Nephron progenitor cell (in vitro differentiated cells): ENCODE data around the gene GPR141.
"Not testable (repeated sequence)": the region's sequence is repeated elsewhere in the genome, so short reads cannot be mapped to it uniquely, and the experiment has no call there.

Experiments used
- DNase-seq: peaks from one replicate; pipeline ENCODE4 v3.0.0; 2021
- H3K27ac Mint-ChIP-seq: 2 replicates; pipeline ENCODE4 v1.8.0; 2021; ENCODE audit warnings: mild to moderate bottlenecking, moderate library complexity, mixed read lengths
- H3K27me3 Mint-ChIP-seq: 2 replicates; pipeline ENCODE4 v1.8.0; 2021; ENCODE audit warnings: mild to moderate bottlenecking, low read depth, mixed read lengths; ENCODE audit not compliant: poor library complexity
- H3K36me3 Mint-ChIP-seq: 2 replicates; pipeline ENCODE4 v1.8.0; 2021; ENCODE audit warnings: low read depth, mixed read lengths
- H3K4me1 Mint-ChIP-seq: 2 replicates; pipeline ENCODE4 v1.8.0; 2021; ENCODE audit warnings: mixed read lengths
- H3K4me3 Mint-ChIP-seq: 2 replicates; pipeline ENCODE4 v1.8.0; 2021; ENCODE audit warnings: mild to moderate bottlenecking, moderate library complexity, mixed read lengths
- H3K9me3 Mint-ChIP-seq: 2 replicates; pipeline ENCODE4 v1.8.0; 2021; ENCODE audit warnings: mild to moderate bottlenecking, moderate library complexity, mixed read lengths
- CTCF ChIP-seq: fragments of 200-600 bp; sonication (generic); IDR thresholded peaks from 2 replicates; pipeline ENCODE4 v1.5.0; 2021; ENCODE audit warnings: antibody characterized with exemption

The GPR141 gene

DNA sequence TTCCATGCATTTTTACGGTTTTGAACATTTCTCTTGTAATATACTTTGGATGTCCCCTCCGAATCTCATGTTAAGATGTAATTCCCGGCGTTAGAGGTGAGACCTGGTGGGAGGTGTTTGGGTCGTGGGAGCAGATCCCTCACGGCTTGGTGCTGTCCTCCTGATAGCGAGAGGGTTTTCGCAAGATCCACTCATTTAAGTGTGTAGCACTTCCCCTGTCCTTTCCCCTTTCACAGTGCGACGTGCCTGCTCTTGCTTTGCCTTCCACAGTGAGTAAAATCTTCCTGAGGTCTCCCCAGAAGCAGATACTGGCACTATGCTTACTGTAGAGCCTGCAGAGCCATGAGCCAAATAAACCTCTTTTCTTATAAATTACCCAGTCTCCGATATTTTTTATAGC is 6.6 kb downstream of the GPR141 start:
- DNase-seq = no peak
- H3K27ac Mint-ChIP-seq = no peak overlapping the region
- peaks cover 3% of the 10 kb centered on the region for H3K27me3 Mint-ChIP-seq
- TF ChIP-seq CTCF = no peak
- no peak overlapping the region for H3K4me3 Mint-ChIP-seq
- peaks cover 15% of the 10 kb centered on the region for H3K4me1 Mint-ChIP-seq
- H3K9me3 Mint-ChIP-seq = peaks cover 8% of the 10 kb centered on the region
- H3K36me3 Mint-ChIP-seq = no peaks in the 10 kb centered on the region

DNA sequence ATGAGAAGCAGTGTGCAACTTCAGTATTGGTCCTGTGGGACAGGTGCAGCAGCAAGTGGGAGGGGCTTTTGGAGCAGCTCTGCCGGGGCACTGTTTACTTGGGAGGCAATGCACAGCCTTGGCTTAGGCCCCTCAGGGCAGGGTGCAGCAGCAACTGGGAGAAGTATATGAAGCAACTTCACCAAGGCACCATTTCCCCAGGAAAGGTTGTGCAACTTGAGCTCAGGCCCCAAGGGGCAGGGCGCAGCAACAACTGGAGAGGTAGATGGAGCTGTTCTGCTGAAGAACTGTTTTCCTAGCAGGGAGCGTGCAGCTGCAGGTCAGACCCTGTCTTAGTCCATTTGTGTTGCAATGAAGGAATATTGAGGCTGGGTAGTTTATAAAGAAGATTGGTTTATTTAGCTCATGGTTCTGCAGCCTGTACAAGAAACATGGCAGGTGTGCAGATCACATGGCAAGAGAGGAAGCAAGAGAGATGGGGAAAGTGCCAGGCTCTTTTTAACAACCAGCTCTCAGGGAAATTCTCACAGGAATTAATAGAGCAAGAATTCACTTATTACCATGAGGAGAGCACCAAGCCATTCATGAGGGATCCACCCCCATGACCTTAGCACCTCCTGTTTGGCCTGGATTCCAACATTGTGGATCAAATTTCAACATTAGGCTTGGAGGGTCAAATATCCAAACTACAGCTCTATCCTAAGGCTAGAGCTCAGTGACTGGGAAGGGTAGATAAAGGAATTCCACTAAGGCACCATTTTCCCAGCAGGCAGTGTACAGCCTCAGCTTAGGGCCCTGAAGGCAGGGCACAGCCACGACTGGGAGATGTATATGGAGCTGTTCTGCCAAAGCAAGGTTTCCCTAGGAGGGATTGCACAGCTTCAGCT is 10.9 kb downstream of the GPR141 start:
- Mint-ChIP-seq H3K9me3 (peaks cover 8% of the 10 kb centered on the region), H3K27me3 (peaks cover 3% of the 10 kb centered on the region), H3K4me3 (peak overlapping the region; percentile 24), H3K36me3 (no peaks in the 10 kb centered on the region), H3K4me1 (peaks cover 19% of the 10 kb centered on the region), H3K27ac (peak overlapping the region; percentile 73)
- DNase-seq = peak; percentile 18
- TF ChIP-seq CTCF = no peak

- Mint-ChIP-seq H3K9me3 (no peaks in the 10 kb centered on the region), H3K27ac (no peak overlapping the region), H3K4me1 (peaks cover 19% of the 10 kb centered on the region), H3K27me3 (peaks cover 4% of the 10 kb centered on the region), H3K36me3 (no peaks in the 10 kb centered on the region), H3K4me3 (no peak overlapping the region)
- DNase-seq = no peak
- no peak for TF ChIP-seq CTCF
These were observed 14.7 kb downstream of the GPR141 start for GRCh38 chr7:37698276-37698675.

DNA sequence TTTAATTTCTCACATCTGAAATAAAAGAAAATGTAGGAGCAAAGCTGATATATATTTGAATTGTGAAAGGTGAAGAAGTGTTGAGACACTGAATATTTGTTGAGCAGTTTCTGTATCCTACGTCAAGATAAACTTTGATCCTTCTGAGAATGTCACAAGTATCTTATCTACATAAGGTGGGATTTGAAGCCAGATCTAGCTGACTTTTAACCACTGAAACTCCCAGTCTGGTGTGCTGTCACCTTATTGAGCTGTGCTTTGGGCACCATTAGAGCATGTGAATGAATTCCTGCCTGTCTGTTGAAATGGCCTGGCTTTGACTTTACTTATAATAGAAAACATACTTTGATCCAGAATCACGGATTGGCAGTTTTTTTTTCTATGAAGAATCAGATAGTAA is 15.2 kb downstream of the GPR141 start:
- no peak for TF ChIP-seq CTCF
- no peak for DNase-seq
- no peaks in the 10 kb centered on the region for H3K9me3 Mint-ChIP-seq
- no peaks in the 10 kb centered on the region for H3K36me3 Mint-ChIP-seq
- no peak overlapping the region for H3K4me3 Mint-ChIP-seq
- no peak overlapping the region for H3K27ac Mint-ChIP-seq
- peaks cover 19% of the 10 kb centered on the region for H3K4me1 Mint-ChIP-seq
- H3K27me3 Mint-ChIP-seq = peaks cover 4% of the 10 kb centered on the region

DNA sequence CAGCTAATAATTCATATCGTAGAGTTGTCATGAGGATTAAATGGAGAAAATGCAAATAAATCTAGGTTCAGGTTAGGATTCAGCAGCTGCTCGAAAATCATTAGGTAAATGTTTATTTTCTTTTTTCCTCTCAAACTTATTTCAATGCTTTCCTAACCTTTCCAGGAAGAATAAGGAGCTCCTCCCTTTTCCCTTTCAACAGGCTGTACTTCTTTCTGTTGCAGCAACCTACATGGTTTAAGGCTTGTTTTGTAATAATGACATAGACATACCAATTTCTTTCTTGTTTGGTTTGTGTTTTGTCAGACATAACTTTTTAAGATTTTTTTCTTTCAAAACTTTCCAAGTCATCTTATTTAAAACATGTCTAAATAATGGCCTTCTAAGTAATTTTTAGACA is 18.2 kb downstream of the GPR141 start:
- Mint-ChIP-seq H3K4me1 (peaks cover 10% of the 10 kb centered on the region), H3K9me3 (no peaks in the 10 kb centered on the region), H3K4me3 (no peak overlapping the region), H3K27ac (peak overlapping the region; percentile 20), H3K27me3 (peaks cover 4% of the 10 kb centered on the region), H3K36me3 (no peaks in the 10 kb centered on the region)
- DNase-seq = no peak
- TF ChIP-seq CTCF = no peak

DNA sequence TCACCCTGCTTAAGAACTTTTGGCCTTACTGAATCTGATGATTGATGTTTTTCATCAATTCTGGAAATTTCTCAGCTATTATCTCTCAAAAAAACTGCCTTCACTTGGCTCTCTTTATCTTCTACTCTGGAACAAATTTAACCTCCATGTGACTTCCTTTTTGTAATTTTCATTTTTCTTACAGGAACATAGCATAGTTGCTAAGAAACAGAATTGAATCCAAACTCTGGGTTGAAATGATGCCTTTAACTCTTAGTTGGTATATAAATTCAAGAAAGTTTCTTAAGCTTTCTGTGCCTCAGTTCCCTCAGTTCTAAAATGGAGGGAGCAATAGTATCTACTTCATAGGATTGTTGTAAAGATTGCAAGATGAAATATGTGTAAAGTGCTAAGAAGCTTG is 19.8 kb downstream of the GPR141 start:
- H3K4me1 Mint-ChIP-seq = peaks cover 13% of the 10 kb centered on the region
- H3K4me3 Mint-ChIP-seq = no peak overlapping the region
- H3K36me3 Mint-ChIP-seq = no peaks in the 10 kb centered on the region
- DNase-seq = no peak
- no peak overlapping the region for H3K27ac Mint-ChIP-seq
- H3K27me3 Mint-ChIP-seq = peaks cover 4% of the 10 kb centered on the region
- TF ChIP-seq CTCF = no peak
- no peaks in the 10 kb centered on the region for H3K9me3 Mint-ChIP-seq

- not testable (repeated sequence) for H3K9me3 Mint-ChIP-seq, H3K27me3 Mint-ChIP-seq, H3K27ac Mint-ChIP-seq, H3K36me3 Mint-ChIP-seq, DNase-seq, H3K4me3 Mint-ChIP-seq
- peaks cover 13% of the 10 kb centered on the region for H3K4me1 Mint-ChIP-seq
These were observed 20.8 kb downstream of the GPR141 start for GRCh38 chr7:37704328-37704833.
